ENCODE results near the gene PIGS.
"Not testable (repeated sequence)": the region's sequence is repeated elsewhere in the genome, so short reads cannot be mapped to it uniquely, and the experiment has no call there.

The PIGS gene

DNA sequence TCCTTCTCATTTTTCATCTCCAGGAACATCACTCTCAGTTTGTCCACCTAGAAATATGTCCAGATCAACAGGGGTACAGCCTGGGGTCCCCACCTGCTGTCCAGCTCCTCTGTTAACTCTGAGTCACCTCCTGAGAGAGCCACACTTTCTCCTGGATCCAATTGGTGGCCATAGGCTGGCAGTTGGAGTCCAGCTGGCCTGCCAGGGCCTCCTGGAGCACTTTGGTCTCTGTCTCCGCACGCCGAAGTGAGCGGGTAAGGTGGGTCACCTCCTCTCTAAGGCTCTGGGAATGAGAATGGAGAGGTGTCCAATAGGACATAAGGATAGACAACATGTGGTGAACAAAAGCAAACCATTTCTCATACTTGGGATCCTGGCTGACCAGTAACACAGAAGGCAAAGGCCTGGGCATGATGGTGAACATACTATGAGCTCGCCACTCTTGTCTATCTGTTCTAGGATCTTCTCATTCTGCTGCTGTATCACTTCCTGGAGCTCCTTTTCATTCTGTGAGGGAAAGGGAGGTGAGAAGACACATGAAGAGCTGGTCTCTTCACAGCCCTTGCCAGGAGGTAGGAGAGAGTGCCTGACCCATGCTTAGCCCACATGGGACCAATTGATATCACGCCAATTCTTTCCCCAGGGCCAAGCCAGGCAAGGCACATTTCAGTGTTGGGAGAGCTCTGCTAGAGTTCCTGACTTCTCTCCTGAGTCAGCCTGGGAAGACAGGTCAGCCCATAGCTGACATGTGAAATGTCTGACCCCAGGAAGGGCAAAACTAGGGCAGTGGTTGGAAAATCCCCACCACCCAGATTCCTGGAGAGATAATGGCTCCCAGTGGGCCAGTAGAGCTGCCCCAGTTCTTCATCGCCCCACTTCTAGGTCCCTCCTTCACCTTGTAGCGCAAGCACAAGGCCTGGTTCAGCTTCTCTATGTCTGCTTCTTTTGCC is 7.2 kb upstream of the PIGS start:
- DNase-seq: no peak

DNA sequence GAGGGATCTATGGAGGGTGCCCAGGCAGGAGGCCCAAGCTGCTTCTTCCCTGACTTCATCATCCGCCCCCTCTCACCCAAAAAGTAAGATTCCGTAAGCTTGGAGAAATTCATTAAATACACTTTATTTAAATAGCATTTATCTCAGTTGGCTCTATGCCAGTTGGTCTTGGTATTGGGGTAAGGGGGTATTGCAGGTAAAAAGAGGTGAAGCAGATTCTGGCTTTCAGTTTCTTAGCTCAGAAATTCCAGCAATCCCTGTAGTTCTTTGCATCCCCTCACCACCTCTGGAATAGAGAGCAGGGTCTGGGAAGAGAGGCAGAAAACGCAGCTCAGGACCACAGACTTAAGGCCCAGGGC is 6.1 kb upstream of the PIGS start:
- no peak for DNase-seq

DNA sequence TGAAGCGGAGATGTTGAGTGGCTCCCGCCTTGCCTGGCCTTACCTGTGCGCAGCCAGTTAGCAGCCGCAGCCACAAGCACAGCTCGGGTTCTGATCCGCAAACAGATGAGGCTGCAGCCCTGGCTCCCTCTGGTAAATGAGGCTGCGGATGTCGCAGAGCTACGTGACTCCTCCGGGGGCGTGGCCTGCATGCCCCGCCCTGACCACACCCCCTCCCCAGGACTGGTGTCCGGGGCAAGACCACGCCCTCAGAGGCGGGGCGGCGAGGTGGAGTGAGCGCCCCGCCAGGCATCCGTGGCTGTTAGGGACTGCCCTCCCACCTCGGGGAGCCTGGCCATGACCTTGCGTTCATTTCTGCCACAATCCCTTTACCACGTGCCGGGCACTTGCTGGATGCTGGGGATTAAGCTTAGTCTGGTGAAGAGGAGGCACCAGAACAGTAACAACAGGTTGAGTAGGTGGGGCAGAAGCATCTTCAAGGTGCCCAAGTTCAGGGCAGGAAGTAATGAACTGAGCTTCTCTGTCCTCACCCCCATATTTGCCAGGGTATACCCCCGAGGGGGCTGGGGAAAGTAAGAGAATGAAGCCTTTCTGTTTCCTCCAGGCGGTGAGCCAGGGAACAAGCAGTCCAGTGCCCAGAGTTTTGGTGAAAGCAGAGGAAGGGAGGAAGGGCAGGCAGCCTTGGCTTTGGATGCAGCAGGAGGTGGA is 5.6 kb upstream of the PIGS start, which contains the start of gene ALDOC:
Gene ALDOC, minus strand, starts transcription at position 138 of the 708 bp plus-strand sequence. CDS start 1,363 bp downstream, outside the sequence.
- DNase-seq: no peak

DNA sequence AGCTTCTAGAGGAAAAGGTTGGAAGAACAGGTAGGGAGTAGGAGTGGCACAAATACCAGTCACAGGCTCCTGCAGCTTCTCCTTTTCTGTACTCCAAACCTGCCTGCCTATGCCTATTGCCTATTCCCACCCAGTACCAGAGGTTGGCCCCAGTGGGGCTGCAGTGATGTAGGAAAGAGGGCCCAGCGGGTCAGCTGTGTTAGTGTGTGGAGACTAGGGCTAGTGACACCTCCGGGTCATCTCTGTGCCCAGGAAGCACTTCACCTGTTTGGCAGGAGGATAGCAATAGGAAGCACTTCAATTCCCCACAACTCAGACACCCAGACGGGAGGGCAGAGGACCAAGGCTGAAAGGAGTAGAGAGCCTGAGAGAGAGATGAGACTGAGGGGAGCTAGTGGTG is 4.7 kb upstream of the PIGS start:
- DNase-seq: not testable (repeated sequence)

DNA sequence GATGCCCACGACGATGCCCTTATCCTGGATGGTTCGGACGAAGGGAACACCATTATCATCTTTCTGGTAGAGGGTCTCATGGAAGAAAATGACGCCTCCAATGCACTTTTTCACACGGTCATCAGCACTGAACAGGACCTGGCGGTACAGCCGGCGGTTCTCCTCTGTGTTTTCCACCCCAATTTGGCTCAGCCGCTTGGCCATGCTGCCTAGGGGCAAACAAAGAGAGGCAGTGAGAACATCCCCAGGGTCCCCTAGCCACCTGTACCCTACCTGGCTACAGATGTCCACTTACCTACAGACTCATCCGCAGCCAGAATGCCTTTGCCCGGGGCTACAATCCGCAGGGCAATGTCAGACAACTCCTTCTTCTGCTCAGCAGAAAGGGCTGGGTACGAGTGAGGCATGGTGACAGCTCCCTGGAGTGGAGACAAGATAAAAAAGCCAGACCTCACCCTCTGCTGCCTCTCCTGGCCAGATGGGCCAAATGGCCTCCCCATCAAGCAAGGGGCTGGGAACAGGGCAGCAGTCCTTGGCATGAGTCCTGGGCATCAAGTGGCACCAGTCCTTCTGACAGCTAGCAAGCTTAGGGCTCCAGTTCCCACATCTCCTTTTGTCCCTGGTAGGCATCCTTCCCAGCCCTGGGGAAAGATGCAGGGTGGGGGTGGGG is 3.9 kb upstream of the PIGS start:
- DNase-seq: no peak

DNA sequence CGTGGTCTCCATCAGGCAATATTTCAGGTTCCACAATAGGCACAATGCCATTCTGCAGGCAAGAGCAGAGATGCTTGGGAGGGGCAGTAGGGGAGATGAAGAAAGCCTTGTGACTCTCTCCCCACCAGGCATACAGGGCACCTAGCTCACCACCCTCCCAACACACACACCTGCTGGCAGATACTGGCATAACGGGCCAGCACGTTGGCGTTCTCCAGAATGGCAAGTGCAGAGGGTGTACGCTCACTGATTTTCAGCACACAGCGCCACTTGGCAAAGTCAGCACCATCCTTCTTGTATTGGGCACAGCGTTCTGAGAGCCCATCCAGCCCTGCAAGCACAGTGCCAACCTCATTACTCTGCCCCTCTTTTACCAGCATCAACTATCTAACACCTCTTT is 3.2 kb upstream of the PIGS start:
- DNase-seq: no peak

DNA sequence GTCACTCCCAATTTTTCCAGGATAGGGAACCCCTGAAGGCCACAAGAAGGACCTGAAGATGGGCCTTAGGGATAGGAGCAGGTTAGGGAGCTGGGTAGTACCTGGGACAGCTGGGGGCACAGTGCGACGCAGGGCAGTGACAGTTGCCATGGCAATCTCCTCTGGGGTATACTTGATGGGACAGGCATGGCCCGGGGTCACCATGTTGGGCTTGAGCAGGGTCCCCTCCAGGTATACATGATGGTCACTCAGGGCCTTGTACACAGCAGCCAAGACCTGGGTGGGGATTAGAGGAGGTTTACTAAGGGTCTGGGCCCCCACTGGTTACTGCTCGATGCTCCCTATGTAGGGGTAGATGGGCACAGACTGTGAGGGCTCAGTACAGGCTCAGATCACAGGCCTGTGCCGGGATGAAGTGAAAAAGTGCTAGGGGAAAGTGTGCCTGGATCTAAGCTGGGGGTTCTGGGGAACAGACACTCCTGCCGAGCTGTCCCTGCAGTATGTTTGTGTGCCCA is 2.7 kb upstream of the PIGS start:
- no peak for DNase-seq

DNA sequence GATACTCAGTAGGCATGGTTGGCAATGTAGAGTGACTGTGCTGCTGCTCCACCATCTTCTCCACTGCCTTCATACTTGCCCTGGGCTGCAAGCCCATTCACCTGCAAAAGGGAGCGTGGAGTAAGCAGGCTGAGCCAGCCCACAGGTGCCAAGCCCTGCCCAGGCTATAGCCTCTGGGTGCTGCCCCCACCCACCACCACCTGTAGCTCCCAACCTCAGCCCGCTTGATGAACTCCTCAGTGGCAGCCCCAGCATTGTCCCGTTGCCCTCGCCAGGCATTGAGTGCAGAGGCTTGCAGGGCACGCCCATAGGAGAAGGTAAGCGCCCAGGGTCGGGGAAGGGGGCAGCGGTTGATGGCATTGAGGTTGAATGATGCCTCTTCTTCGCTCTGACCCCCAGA is 2.2 kb upstream of the PIGS start:
- DNase-seq: no peak

DNA sequence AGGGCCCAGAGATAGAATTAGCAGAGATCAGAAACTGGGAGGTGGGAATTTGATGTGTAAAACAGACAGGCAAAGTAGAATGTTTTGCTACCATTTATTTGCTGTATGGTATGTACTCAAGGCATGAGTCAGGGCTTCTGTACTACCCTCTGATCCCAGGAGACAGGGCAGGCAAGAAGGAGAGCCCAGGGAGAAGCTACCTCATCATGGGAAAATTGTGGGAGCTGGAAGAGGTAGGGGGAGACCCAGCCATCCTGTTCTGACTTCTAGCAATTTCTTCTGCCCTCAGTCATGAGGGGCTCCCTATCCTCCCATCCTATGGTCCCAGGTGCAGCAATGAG is 1.7 kb upstream of the PIGS start:
- no peak for DNase-seq

DNA sequence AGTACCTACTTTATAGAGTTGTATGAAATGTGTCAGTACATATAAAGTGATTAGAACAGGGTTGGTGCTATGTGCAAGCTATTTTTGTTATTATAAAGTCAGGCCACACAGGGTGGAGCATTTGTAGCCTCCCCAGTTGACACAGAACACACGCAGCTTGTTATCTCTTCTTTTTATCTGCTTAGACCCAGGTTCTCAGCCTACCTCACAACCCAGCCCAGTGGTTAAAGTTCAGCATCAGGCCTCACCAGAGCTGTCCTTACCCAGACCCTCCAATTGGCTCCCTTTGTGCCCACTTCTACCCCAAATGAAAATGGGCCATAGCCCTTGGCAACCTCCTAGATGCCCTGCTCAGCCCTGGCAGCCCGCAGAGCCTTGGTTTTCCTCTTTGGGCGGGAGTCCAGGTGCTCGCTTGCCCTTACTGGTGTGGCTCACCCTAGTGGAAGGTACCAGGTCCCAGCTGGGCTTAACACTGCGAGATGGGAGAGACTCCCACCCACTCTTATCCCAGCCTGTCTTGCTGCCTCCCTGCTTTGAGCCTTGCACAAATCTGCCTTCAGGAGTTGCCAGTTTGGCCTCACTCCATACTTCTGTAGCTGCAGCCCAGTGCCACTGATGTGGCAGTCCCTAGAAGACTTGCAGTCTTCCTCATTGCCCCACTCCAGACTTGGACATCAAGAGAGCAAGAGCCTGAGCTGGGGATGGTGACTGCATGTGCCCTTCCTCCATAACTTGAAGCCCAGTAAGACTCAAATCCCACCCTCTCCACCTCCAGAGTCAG is 1.1 kb upstream of the PIGS start:
- DNase-seq: no peak

DNA sequence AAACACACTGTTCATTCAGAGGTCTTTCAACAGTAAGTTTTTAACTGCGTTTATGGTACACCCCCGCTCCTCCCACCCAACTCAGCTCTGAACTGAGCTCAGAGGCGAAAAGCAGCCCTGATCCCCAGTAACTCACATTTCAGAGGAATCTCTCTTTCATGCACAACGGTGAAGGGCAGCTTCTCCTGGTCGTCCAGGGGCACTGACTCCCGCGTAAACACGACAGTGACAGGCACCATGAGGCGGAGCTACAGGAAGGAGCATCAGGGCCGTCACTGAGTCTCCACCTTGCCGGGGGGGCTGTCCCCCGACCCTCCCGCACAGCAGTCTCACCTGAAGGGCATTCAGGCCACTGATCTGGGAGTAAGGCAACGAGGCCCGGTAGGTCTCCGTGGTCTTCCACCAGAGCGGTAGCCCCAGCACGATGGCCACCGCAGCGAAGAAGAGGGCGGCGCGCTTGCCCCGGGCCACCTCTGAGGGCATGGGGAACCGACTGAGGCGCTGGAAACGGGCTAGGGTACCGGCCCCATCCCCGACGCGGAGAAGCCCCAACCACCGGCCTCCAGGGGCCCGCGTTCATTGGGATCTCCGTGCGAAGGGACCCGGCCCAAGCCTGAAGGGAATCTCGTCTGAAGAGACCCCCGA is 486 bp downstream of the PIGS start:
- DNase-seq: no peak

DNA sequence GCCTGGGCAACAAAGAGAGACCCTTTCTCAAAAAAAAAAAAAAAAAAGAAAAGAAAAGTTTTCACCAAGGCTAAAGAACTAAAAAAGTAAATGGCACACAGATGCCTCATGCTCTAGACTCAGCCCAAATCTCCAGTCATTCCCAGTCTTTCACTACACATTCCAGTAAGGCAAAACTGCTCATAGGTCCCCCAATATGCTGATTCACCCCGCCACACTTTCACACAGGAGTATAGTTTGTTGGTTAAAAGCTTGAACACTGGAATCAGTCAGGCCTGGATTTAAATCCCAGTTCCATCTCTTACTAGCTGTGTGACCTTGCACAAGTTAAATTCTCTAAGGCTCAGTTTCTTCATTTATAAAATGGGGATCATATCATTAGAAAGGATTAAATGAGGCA is 1.9 kb downstream of the PIGS start:
- no peak for DNase-seq

DNA sequence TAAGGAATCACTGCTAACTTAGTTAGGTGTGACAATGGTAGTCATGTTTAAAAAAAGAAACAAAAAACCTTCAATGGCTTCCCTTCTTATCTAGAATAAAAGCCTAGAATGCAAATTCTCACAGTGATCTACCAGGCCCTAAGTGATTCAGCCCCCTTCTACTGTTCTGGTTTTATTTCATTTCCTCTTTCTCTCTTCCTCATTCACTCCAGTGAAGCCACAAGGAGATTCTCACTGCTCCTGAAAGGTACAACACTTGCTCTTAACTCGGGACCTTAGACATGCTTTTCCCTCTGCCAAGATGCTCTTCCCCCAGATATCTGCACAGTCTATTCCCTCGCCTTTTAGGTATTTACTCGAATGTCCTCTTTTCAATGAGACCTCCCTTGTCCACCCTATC is 3.7 kb downstream of the PIGS start:
- DNase-seq: no peak

DNA sequence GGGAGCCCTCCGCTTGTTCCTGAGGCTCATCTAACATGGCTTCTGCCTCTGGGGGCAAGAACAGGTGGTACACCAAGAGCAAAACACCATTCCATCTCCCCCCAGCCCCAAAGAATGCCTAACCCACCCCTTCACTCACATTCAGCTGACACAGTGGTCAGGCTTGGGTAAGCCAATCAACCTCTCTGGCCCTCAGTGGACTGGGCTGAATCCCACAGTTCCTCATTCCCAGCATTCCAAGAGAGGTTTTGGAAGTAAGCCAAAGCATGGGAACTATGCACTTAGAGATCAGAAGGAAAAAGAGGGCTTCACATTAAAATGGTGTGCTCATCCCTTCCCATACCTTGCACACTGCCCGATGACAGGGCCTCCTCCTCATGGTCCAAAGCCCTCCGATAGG is 7.8 kb downstream of the PIGS start:
- DNase-seq: no peak

DNA sequence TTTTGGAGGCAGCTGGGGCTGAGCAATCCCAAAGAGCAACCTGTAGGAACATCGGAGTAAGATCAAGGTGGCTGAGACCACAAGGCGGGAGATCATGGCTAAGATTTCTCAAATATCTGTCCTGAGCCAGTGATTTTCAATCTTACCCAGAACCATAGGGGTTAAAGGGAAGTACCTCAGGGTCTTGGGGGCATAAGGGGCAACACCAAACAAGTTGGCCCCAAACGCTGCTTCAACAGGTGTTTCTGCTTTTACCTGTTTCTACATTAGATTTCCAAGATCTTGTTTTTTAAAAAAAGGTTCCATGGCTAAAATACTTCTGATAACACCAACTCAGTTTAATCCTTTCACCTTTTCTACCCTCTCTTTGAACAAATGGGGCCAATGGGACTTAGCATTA is 16.3 kb downstream of the PIGS start:
- no peak for DNase-seq

DNA sequence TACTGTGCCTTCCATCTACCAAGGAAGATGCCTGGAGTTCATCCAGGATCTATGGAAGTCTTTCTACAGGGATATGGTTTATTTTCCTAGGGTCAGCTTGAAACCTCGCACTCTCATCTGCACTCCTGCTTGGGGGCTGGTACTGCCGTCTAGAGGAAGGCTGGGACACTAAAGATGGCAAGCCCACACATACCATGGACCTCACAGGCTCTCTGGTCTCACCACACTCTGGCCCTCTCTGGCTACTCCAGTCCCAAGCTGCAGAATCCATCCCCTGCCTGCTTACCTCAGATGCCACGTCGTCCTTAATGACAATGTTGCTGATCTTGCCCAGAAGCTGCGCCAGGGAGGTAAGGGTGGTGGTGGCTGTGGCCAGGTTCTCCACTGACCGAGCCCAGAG is 16.8 kb downstream of the PIGS start:
- no peak for DNase-seq

DNA sequence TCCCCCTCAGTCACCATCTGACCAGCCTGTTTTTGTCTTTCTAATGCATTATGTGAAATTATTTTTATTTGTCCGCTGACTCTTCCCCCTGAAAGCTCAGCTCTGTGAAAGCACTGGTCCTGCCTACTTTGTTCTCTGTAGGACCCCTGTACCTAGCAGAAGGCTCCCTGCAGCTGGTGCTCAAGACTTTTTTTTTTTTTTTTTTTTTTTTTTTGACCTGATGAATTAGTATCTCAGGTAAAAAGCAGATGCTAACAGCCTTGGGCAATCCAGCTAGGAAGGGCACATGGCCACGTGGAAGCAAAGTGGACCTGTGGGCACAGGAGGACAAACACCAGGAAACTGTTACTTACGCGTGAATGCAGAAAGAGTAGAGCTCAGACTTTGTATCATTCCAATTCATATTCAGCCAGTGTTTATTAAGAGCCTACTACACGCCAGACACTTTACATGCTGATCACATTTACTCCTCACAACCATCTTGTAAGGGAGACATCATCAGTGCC is 18.3 kb downstream of the PIGS start:
- DNase-seq: no peak

DNA sequence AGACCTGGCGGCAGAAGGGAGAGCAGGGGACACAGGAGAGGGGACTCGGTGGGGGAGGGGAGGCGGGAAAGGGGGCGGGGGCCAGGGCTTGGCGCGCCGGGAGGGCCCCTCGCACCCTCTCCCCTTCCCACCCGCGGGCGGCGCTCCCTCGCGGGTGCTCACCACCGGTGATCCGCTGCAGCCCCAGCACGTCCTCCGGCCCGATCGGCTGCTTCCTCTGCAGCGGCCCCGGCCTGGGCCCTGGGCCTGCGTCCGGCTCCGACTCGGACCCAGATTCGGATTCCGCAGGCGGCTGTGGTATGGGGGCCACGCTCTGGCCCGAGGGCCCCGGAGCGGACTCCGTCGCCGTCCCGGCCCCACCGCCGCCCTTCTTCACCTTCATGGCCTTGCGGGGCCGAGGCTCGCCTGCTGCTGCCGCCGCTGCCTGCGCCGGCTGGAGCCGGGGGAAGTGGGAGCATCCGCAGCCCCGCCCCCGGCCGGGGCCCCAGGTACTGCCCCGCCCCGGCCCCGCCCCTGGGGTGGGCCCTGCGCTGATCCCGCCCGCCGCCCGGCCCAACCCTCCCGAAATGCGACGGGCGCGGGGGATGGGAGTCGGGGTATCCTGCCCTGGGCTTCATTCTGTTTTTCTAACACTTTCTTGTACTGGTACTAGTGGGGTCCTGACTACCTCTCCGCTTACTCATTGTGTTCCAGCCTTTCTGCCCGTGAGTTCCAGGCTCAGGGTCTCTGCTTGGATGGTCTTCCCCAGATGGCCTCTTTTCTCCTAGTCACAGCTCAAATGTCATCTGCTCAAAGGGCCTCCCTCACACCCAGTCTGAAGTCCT is 18.9 kb downstream of the PIGS start, which contains the start of gene UNC119:
Gene UNC119, minus strand, starts transcription at position 449 of the 824 bp plus-strand sequence. Its CDS starts 67 bp downstream, at position 382.
- DNase-seq: no peak

DNA sequence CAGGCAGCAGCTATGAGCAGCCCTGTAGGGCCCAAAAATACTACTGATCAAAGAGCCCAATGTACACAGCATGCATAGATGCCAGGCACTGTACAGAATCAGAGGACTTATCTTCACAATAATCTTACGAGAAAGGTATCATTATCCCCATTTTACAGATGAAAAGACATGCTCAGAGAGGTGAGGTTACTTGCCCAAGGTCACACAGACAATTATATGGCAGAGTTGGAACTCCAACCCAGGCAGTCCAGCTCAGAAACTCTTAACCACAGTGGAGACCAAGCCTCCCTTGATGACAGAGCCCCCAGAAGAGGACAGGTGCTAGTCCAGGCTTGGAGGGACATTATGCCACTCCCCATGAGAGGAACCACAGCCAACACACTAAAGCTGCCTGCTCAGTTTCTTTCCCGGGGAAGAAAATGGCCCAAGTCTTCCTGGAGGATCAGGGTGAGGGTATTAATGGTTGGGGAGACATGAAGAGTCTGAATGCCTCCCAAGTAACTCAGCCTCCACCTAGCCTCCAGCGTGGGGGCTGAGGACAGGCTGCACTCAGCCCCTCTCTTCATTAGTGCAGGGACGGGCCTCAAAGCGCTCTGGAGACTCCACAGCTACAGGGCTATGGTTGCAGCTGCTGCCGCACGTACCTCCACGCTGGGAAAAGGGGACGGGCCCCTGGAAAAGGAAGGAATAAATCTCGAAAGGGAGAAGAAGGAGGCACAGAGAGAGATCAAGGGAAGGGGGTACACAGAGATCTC is 19.7 kb downstream of the PIGS start:
- no peak for DNase-seq

DNA sequence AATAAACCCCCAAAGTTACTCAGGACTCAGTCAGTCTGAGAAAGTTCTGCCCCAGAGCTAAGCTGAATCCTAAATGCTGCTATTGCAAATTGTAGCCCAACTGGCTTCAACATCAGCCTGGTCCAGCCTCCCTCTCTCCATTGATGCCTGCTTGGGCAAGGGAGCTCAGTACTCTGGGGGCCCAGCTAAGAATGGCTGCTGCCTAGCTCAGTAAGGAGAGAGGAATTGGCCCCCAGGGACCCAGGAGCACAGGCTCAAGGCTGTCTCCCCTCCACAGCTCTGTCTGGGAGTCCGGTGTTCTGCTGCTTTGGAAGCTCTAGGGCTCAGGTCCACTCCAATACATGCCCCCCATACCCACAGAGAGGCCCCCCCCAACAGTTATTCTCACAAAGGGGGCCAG is 20.5 kb downstream of the PIGS start:
- no peak for DNase-seq

All from cortex of kidney (tissue), 1 donor.